ENCODE measurements around the gene ATP8B4.

- TF ChIP-seq CTCF (IDR thresholded peaks at IDR 0.05) = no peak
- TF ChIP-seq POLR2A (IDR thresholded peaks at IDR 0.05) = no peak
These were observed 61.0 kb downstream of the ATP8B4 start for GRCh38 chr15:50057905-50058639.

All from prostate gland (tissue), 2 donors.